ENCODE results near the gene SPON1. TPM values are rescaled to one million over a fixed set of nuclear protein-coding genes. Genes with fewer than 3 reads are reported as not detected.

Gene SPON1
- total RNA-seq, 1 donor from 2014 or later = 13.2 TPM

GRCh38 chr11:14203321-14203720 is 240.8 kb downstream of the SPON1 start:
- Mint-ChIP-seq H3K4me3 (no peak overlapping the region), H3K4me1 (no peaks in the 10 kb centered on the region), H3K9me3 (peaks cover 5% of the 10 kb centered on the region), H3K27me3 (ENCODE audit: low read depth) (no peaks in the 10 kb centered on the region), H3K36me3 (ENCODE audit: low read depth) (no peaks in the 10 kb centered on the region), H3K27ac (ENCODE audit: unreplicated experiment) (no peak overlapping the region)
- TF ChIP-seq CTCF (conservative IDR thresholded peaks at IDR 0.05) = no peak
- DNase-seq (ENCODE audit: low read depth, low spot score) = no peak

DNA sequence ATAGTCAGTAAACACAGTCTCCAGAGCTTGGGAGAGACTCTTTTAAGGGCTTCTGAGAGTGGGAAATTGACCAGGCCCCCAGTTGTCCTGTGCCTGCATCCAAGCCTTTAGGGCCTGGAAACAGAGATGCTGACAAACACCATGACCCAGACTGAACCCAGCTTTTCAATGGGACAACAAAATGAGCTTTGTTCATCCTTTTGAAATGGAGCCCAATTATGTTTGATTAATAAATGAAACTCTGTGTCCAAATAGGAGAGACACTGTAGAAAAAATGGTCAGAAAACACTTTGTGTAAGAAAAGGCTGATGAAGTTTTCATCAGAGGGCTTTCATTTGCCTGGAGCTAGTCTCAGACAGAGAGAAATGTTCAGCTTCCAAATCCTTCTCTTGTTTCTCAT is 250.5 kb downstream of the SPON1 start:
- Mint-ChIP-seq H3K4me1 (peaks cover 15% of the 10 kb centered on the region), H3K4me3 (no peak overlapping the region), H3K9me3 (peaks cover 3% of the 10 kb centered on the region), H3K27ac (ENCODE audit: unreplicated experiment) (no peak overlapping the region), H3K36me3 (ENCODE audit: low read depth) (no peaks in the 10 kb centered on the region), H3K27me3 (ENCODE audit: low read depth) (peaks cover 4% of the 10 kb centered on the region)
- no peak for TF ChIP-seq CTCF (conservative IDR thresholded peaks at IDR 0.05)
- no peak for DNase-seq (ENCODE audit: low read depth, low spot score)

GRCh38 chr11:14218728-14219127 is 256.2 kb downstream of the SPON1 start:
- Mint-ChIP-seq H3K9me3 (no peaks in the 10 kb centered on the region), H3K4me3 (no peak overlapping the region), H3K36me3 (ENCODE audit: low read depth) (no peaks in the 10 kb centered on the region), H3K4me1 (peaks cover 11% of the 10 kb centered on the region), H3K27ac (ENCODE audit: unreplicated experiment) (no peak overlapping the region), H3K27me3 (ENCODE audit: low read depth) (peaks cover 6% of the 10 kb centered on the region)
- DNase-seq (ENCODE audit: low read depth, low spot score) = no peak
- no peak for TF ChIP-seq CTCF (conservative IDR thresholded peaks at IDR 0.05)

DNA sequence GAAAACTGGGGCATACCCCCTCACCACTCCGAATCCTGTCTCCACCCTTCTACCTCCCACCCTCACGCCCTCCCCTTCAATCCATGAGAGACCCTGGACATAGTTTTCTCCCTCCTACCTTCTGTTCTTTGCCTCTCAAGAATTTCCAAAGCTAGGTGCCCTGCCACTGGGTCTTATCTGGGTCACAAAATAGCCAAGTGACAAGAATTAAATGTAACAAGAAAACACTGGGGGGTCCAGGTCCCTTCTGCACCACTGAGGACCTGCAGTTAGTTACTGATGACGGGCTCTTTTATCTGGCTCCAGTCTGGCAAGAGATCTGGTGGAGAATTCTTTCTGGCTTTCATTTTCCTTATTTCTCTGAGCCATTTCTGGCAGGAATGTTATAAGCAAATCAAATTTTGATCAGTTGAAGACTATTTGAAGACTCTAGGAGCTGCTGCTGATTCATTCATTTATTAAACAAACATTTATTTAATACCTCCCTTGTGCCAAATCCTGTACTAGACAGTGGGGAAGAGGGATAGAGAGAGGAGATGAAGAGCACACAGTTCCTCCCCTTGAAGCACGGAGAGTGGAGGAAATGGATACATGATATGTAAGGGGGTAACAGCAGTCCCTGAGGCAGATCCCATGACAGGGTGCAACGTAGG is 261.2 kb downstream of the SPON1 start:
- Mint-ChIP-seq H3K4me1 (peaks cover 8% of the 10 kb centered on the region), H3K36me3 (ENCODE audit: low read depth) (no peaks in the 10 kb centered on the region), H3K4me3 (no peak overlapping the region), H3K27me3 (ENCODE audit: low read depth) (peaks cover 9% of the 10 kb centered on the region), H3K9me3 (peaks cover 3% of the 10 kb centered on the region), H3K27ac (ENCODE audit: unreplicated experiment) (no peak overlapping the region)
- DNase-seq (ENCODE audit: low read depth, low spot score) = no peak
- TF ChIP-seq CTCF (conservative IDR thresholded peaks at IDR 0.05) = no peak

- H3K27me3 Mint-ChIP-seq (ENCODE audit: low read depth) = peaks cover 15% of the 10 kb centered on the region
- H3K36me3 Mint-ChIP-seq (ENCODE audit: low read depth) = no peaks in the 10 kb centered on the region
- no peak overlapping the region for H3K27ac Mint-ChIP-seq (ENCODE audit: unreplicated experiment)
- DNase-seq (ENCODE audit: low read depth, low spot score) = no peak
- H3K9me3 Mint-ChIP-seq = peaks cover 3% of the 10 kb centered on the region
- TF ChIP-seq CTCF (conservative IDR thresholded peaks at IDR 0.05) = no peak
- H3K4me3 Mint-ChIP-seq = no peak overlapping the region
- peaks cover 12% of the 10 kb centered on the region for H3K4me1 Mint-ChIP-seq
These were observed 261.9 kb downstream of the SPON1 start for GRCh38 chr11:14224395-14224794.

All from neural crest cell (in vitro differentiated cells).